Endodermal cell (in vitro differentiated cells): ENCODE results near the gene KRT74. TPM values are rescaled to one million over a fixed set of nuclear protein-coding genes. Genes with fewer than 3 reads are reported as not detected.

Experiments
- DNase-seq: peaks from one replicate; pipeline ENCODE4 v3.0.0-alpha.2; 2017
- H3K27ac ChIP-seq: 2 replicates; pipeline ENCODE4 v1.5.1; 2013; ENCODE audit warnings: mild to moderate bottlenecking, low read depth, low read length, moderate library complexity
- H3K27me3 ChIP-seq: 2 replicates; pipeline ENCODE4 v1.6.1; 2013; ENCODE audit warnings: mild to moderate bottlenecking, low read length, moderate library complexity; ENCODE audit not compliant: insufficient read depth, control insufficient read depth, poor library complexity, severe bottlenecking
- H3K36me3 ChIP-seq: 2 replicates; pipeline ENCODE4 v1.7.0; 2013; ENCODE audit warnings: mild to moderate bottlenecking, low read length, moderate library complexity; ENCODE audit not compliant: control insufficient read depth, insufficient read depth
- H3K4me1 ChIP-seq: one replicate; pipeline ENCODE4 v1.7.0; 2013; ENCODE audit warnings: low read length; ENCODE audit not compliant: control insufficient read depth, insufficient read depth
- H3K4me3 ChIP-seq: 2 replicates; pipeline ENCODE4 v1.5.1; 2013; ENCODE audit warnings: mild to moderate bottlenecking, low read length, moderate library complexity
- H3K9ac ChIP-seq: 2 replicates; pipeline ENCODE4 v1.6.1; 2013; ENCODE audit warnings: mild to moderate bottlenecking, low read length, moderate library complexity; ENCODE audit not compliant: poor library complexity, severe bottlenecking; ENCODE audit errors: extremely low read depth
- H3K9me3 ChIP-seq: 2 replicates; pipeline ENCODE4 v1.6.1; 2013; ENCODE audit warnings: mild to moderate bottlenecking, low read length, moderate library complexity; ENCODE audit not compliant: control insufficient read depth
- H3K27ac Mint-ChIP-seq: 2 replicates; pipeline ENCODE4 v1.8.0; 2020; ENCODE audit warnings: mixed read lengths
- H3K27me3 Mint-ChIP-seq: 2 replicates; pipeline ENCODE4 v1.8.0; 2021; ENCODE audit warnings: mild to moderate bottlenecking, mixed read lengths; ENCODE audit not compliant: insufficient read depth
- H3K36me3 Mint-ChIP-seq: 2 replicates; pipeline ENCODE4 v1.8.0; 2020; ENCODE audit warnings: low read depth, mixed read lengths
- H3K4me1 Mint-ChIP-seq: 2 replicates; pipeline ENCODE4 v1.8.0; 2020; ENCODE audit warnings: mixed read lengths
- H3K4me3 Mint-ChIP-seq: 2 replicates; pipeline ENCODE4 v1.8.0; 2020; ENCODE audit warnings: mild to moderate bottlenecking, moderate library complexity, mixed read lengths
- H3K9me3 Mint-ChIP-seq: 2 replicates; pipeline ENCODE4 v1.8.0; 2020; ENCODE audit warnings: mild to moderate bottlenecking, mixed read lengths
- WGBS, 2 experiments: methylation state at CpG; one replicate each; pipeline versions ENCODE4 v1.1.5 to v1.1.7; 2013; ENCODE audit warnings: missing lambda C conversion rate in 2 of 2, mixed read lengths in 1 of 2; ENCODE audit not compliant: insufficient coverage in 1 of 2, insufficient read length in 1 of 2; 5-methylcytosine and 5-hydroxymethylcytosine counted together
- total RNA-seq, 2 donors: library from RNA; stranded (reverse); fragmentation: NEBNext Ultra II Directional in 1 of 2; extraction: Animal tissue kit (Norgen Biotek cat#: 25700) in 1 of 2; gene quantifications; 2 replicates in 1 of 2; 3 replicates in 1 of 2; pipeline ENCODE4 v1.2.1, GENCODE V29; 2021
- TF ChIP-seq, protein P1 (sequence below): fragments of 200-600 bp; sonication (generic); conservative IDR thresholded peaks from 2 replicates; pipeline ENCODE4 v1.5.0; 2021; ENCODE audit warnings: antibody characterized with exemption, mild to moderate bottlenecking

The KRT74 gene
- total RNA-seq, 2 donors from 2014 or later, result not detected

DNA sequence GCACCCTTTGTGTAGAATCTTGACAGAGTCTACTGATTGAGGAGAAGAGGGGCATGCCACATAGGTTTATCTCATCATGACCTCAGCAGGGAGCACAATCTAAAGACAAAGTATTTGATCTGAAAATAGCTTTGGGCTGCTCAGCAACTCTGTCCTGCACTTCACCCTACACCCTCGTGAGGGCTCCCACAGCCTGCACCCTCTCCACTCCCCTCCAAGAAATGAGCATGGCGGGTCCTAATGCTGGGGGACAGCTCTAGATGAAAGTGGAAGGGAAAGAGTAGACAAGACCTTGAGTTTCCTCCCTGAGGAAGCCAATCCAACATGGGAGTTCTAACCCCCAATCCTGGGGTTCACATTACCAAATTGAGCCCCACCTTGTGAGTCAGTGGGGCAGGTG lies 42.7 kb downstream of the KRT74 start:
- Mint-ChIP-seq H3K27ac (no peak overlapping the region), H3K9me3 (no peaks in the 10 kb centered on the region), H3K4me1 (no peaks in the 10 kb centered on the region), H3K4me3 (no peak overlapping the region), H3K36me3 (no peaks in the 10 kb centered on the region), H3K27me3 (peaks cover 2% of the 10 kb centered on the region)
- 85% methylated on average over 2 of the region's 2 CpGs; no CpG with 5 or more reads in 1 of the 2 experiments for WGBS, 2 experiments
- no peak overlapping the region for H3K9ac ChIP-seq
- no peaks in the 10 kb centered on the region for H3K9me3 ChIP-seq
- TF ChIP-seq, protein P1, sequence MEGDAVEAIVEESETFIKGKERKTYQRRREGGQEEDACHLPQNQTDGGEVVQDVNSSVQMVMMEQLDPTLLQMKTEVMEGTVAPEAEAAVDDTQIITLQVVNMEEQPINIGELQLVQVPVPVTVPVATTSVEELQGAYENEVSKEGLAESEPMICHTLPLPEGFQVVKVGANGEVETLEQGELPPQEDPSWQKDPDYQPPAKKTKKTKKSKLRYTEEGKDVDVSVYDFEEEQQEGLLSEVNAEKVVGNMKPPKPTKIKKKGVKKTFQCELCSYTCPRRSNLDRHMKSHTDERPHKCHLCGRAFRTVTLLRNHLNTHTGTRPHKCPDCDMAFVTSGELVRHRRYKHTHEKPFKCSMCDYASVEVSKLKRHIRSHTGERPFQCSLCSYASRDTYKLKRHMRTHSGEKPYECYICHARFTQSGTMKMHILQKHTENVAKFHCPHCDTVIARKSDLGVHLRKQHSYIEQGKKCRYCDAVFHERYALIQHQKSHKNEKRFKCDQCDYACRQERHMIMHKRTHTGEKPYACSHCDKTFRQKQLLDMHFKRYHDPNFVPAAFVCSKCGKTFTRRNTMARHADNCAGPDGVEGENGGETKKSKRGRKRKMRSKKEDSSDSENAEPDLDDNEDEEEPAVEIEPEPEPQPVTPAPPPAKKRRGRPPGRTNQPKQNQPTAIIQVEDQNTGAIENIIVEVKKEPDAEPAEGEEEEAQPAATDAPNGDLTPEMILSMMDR, result no peak
- H3K27ac ChIP-seq, result no peak overlapping the region
- H3K27me3 ChIP-seq, result no peaks in the 10 kb centered on the region
- H3K4me1 ChIP-seq, result no peaks in the 10 kb centered on the region
- H3K4me3 ChIP-seq, result no peak overlapping the region
- no peak for DNase-seq
- H3K36me3 ChIP-seq, result no peaks in the 10 kb centered on the region

DNA sequence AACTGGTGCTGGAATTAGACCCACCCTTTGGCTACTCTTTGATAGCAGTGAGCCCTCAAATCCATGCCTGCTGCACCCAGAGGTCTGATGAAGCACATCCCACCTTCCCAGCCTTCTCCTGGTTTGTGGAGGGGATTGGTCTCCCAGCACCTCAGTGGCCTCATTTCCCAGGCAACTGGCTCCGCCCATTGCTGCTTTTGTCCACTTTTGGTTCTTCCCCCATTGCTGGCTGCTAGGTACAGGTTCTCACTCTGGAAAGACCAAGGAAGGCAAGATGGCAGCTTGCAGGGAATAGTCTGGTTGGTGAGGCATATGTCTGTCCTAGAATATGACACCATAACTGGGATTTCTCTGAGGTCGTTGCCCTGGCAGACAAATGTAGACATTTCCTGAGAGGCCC lies 43.3 kb downstream of the KRT74 start:
- H3K4me3 ChIP-seq, result no peak overlapping the region
- no peak overlapping the region for H3K9ac ChIP-seq
- H3K9me3 ChIP-seq, result no peaks in the 10 kb centered on the region
- TF ChIP-seq, protein P1, result no peak
- Mint-ChIP-seq H3K4me1 (no peaks in the 10 kb centered on the region), H3K27ac (no peak overlapping the region), H3K4me3 (no peak overlapping the region), H3K9me3 (no peaks in the 10 kb centered on the region), H3K27me3 (peaks cover 2% of the 10 kb centered on the region), H3K36me3 (no peaks in the 10 kb centered on the region)
- H3K27me3 ChIP-seq, result no peaks in the 10 kb centered on the region
- H3K27ac ChIP-seq, result no peak overlapping the region
- H3K36me3 ChIP-seq, result no peaks in the 10 kb centered on the region
- no peak for DNase-seq
- no peaks in the 10 kb centered on the region for H3K4me1 ChIP-seq
- 90% methylated on average over 2 of the region's 2 CpGs for WGBS, 2 experiments

DNA sequence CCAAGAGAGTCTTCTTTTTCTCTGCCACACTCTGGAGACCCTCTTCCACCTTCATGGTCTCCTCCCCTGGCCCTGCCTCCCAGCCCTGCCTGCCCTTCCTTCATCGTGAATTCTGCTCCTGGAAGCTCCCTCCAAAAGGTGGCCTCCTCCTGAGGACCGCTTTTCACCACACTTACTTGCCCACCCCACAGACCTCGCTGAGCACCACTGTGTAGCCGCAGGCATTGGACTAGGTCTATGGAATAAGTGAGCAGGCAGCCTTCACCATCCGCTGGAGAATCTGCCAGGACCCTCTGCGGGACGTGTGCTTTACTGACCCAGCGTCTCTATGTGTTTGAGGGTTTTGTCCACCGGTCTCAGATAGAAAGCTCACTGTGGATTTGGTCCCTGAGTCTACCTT lies 43.8 kb downstream of the KRT74 start:
- Mint-ChIP-seq H3K9me3 (no peaks in the 10 kb centered on the region), H3K27ac (no peak overlapping the region)
- WGBS, 2 experiments, result 90 to 99% methylated on average over 7 to 9 of the region's 9 CpGs

More for the DNA sequence above, 43.8 kb downstream of the KRT74 start:
- Mint-ChIP-seq H3K36me3 (no peaks in the 10 kb centered on the region), H3K4me3 (no peak overlapping the region), H3K4me1 (no peaks in the 10 kb centered on the region), H3K27me3 (peaks cover 2% of the 10 kb centered on the region)
- Histone ChIP-seq H3K36me3 (no peaks in the 10 kb centered on the region), H3K27me3 (no peaks in the 10 kb centered on the region), H3K4me1 (no peaks in the 10 kb centered on the region), H3K9me3 (no peaks in the 10 kb centered on the region), H3K9ac (no peak overlapping the region), H3K27ac (no peak overlapping the region), H3K4me3 (no peak overlapping the region)
- DNase-seq, result peak; percentile 30
- TF ChIP-seq, protein P1, result no peak
